Measurements from ENCODE around the gene MAP3K9.

- TF ChIP-seq POLR2AphosphoS5 (IDR thresholded peaks at IDR 0.05; ENCODE audit: low read depth), result no peak
- TF ChIP-seq CTCF (IDR thresholded peaks at IDR 0.05; ENCODE audit: insufficient read depth, low read length), result no peak
- no peak for TF ChIP-seq REST (IDR thresholded peaks at IDR 0.05; ENCODE audit: insufficient replicate concordance, low read depth)
- no peak for TF ChIP-seq GABPA (IDR thresholded peaks at IDR 0.05; ENCODE audit: low read depth)
Observed at GRCh38 chr14:70796551-70796950, 12.8 kb downstream of the MAP3K9 start.

Data from HL-60 (cell line).